CD4-positive, alpha-beta T cell treated with Interleukin-17A for 1 hour (primary cell): ENCODE data around the gene CACNG4.

Experiments
- DNase-seq: peaks from one replicate; pipeline ENCODE4 v3.0.0-alpha.2; 2020

CACNG4 gene

GRCh38 chr17:66945147-66945835 is 19.2 kb upstream of the CACNG4 start:
- DNase-seq: no peak

DNA sequence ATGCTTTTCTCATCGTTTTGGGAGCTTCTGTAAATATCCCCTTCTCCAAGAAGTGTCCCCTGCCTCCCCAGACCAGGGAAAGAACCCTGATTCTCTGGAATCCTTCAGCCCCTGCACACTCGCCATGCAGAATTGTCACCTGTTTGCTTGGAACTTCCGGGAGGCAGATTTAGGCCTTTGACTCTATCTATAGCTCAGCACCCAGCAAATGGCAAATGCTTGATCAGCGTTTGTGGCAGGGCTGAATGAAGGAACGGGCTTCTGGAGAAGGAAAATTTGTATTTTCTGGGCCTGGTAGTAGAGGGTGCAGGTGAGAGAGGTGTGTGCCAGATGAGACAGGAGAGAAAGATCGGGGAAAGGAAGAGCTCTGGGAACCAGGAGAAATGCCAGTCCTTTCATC is 18.3 kb upstream of the CACNG4 start:
- DNase-seq: no peak

DNA sequence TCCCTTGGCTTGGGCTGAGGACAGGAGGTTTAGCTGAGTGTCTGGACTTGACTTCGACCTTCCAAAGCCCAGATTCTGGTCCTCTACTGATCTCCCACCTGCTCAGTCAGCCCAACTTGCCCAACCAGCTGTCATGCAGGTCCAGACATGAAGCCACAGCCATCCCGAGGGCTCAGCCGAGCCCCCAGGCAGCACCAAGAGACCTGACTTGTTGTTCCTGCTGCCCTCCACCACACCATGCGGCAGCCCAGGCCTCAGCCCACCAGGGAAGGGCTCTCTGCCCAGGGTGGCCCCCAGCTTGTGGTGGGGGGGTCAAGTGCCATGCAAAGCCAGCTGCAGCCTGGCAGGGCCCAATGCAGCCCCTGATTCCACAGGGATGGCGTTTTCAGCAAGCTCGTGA is 17.2 kb upstream of the CACNG4 start:
- DNase-seq: no peak

DNA sequence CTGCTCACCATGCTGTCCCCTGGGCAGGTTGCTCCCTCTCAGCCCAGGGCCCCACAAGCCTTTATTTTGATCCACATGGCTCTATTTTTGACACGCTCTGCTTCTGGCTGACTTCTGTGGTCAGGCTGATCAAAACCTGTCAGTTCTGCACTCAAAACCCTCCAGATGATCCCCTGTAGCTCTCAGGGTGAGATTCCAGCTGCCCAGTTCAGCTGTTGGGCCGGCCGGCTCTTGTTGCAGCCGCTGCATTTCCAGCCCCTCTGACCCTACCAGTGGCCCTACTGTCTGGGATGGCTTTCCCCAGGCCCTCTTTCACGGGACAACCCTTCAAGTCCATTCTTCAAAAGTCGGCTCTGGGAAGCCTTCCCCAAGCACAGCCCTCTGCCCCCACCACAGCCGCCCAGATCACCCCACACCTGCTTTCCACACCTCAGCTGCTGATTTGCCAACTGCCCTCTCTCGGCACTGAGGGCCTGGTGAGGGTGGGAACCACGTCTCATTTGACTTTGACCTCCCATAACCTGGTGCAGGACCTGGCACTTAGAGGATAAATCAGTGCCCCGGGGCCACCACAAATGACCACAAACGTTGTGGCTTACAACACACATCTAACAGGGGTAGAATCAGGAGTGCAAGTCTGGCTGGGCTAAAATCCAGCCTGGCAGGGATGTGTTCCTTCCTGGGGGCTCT is 16.3 kb upstream of the CACNG4 start:
- DNase-seq: no peak

DNA sequence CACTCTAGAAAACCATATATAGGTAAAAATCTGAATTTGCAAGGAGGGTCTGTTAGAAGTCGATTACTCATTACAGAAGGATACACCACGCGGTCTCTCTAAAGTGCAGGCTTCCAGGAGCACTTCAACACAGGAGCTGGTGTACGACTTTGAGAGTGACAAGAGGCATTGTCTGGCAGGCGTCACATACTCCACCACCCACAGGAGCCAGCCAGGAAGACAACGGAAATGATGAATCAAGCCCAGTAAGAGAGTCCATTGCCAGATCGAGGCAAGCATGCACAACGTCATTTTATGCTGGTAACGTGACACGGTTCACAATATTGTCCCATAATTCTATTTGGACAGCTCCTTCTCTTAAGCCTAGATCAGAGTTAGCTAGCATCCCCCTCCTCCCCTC is 15.0 kb upstream of the CACNG4 start:
- no peak for DNase-seq

GRCh38 chr17:66950325-66950724 is 14.2 kb upstream of the CACNG4 start:
- no peak for DNase-seq

GRCh38 chr17:66950886-66951604 is 13.5 kb upstream of the CACNG4 start:
- DNase-seq: no peak

GRCh38 chr17:66951605-66951953 is 12.9 kb upstream of the CACNG4 start:
- no peak for DNase-seq

GRCh38 chr17:66952031-66952524 is 12.4 kb upstream of the CACNG4 start:
- no peak for DNase-seq

DNA sequence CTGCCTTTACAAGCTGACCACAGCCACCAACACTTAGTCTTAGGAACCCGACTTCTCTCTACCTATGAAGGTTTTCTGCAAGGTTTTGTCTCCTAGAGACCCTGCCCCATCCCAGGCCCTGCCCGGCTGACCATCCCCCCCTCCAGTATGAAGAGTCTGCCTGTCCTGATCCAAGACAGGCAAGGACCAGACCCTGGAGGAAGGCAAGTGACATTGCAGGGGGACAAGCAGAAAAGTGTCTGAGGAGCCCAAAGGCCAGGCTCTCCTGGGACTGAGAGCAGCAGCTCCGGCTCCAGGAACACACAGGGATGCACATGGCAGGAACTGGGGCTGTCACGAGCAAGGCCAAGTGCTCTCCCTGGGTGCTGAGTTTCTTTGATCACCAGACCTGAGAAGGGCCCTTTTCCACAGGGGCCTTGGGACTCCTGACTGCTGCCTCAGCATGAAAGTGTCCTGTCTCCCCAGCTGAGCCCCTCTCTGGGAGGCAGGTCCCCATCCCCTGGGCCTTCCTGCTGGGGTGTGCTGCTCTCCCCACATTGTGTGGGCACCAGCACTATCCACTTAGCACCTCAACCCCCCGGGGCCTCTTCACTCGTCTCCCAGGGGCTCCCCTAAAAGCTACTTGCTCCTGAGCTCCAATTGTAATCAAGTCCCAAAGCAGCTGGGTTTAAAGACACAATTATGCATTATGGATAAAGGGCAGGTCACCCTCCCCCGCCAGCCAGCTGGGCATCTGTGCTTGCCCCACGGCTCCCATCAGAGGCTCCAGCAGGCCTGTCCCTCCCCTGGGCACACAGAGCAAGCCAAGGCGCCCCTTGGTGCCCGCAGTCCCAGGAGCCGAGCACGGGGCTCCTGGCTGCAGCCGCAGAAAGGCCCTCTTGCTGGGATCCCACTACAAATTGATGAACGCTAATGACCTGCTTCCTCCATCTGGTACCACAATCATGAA is 11.6 kb upstream of the CACNG4 start:
- DNase-seq: no peak

GRCh38 chr17:66953630-66954020 is 10.9 kb upstream of the CACNG4 start:
- DNase-seq: no peak

- no peak for DNase-seq
Observed at GRCh38 chr17:66954632-66955031, 9.9 kb upstream of the CACNG4 start.

DNA sequence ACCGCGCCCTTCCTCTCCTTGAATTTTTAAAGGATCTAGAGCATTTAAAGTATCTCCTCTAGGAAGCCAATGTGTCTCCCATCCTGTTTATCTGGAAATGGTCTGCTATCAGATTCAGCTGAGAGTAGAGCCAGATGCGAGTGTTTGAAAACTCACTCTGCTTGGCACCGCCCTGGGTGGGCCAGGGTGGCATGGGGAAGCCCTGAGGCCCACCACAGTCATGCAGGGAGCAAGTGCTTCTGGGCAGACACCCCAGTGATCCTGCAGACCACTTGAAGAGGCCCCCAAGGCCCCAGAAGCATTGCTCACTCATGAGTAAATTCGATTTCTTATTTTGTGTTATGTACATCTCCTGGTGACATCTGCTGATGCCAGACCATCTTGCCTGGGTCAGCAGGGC is 8.7 kb upstream of the CACNG4 start:
- no peak for DNase-seq

- no peak for DNase-seq
Observed at GRCh38 chr17:66956941-66957340, 7.6 kb upstream of the CACNG4 start.

DNA sequence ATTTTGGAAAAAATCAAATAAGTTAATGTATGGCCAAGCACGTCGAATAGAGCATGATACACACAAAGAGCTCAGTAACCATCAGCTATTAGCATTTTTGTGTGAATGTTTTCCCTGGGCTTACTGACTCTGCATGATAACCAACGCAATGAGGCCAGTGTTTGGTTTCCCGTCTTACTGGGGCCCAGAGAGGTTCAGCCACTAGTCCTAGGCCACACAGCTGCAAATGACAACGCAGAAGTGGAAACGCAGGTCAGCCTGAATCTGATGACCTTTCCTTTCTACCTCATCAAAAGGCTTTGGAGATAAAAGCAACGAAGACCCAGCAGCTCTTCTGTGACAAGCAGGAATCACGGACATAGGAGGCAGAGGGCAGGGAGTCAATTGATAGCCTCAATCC is 7.2 kb upstream of the CACNG4 start:
- no peak for DNase-seq

- no peak for DNase-seq
Observed at GRCh38 chr17:66957951-66958579, 6.4 kb upstream of the CACNG4 start.

DNA sequence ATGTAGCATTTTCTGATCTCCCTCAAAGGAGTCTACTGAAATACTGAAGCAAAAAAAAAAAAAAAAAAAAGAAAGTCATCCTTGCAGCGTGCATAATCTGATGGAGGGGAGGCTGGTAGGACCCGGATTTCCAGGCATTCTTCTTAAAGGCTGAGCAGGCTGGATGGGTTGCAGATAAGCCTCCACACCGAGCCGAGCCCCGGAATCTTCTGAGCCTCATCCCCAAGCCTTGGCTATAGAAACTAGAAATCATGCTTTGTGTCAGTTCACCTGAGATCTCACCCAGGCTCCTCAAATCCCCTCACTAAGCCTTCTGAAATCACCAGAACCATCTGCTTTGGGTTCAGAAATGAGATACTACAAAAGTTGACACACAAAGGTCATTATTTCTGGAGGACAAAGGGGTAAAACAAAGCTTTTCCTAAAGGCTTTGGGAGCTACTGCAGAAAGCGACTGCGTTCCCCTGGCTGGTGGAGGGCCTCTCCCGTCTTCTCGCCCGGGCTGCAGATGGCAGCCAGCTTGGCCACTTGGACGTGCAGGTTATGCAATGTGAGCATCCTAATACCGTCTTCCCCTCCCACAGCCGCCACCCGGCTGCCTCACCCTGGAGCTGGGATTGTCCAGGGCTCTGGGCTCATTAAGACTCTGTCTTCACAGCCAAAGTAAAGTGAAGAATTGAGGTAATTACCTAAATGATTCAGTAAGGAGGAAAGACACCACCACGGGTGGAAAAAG is 4.7 kb upstream of the CACNG4 start:
- no peak for DNase-seq

GRCh38 chr17:66960613-66961012 is 3.9 kb upstream of the CACNG4 start:
- DNase-seq: no peak

- no peak for DNase-seq
Observed at GRCh38 chr17:66963521-66963908, 992 bp upstream of the CACNG4 start.

- DNase-seq: peak; percentile 12
Observed at GRCh38 chr17:66964930-66965800, 658 bp downstream of the CACNG4 start.

GRCh38 chr17:66965801-66966262 is 1.3 kb downstream of the CACNG4 start:
- DNase-seq: no peak
